Neural progenitor cell (in vitro differentiated cells): ENCODE results near the gene TMEM140. TPM values are rescaled to one million over a fixed set of nuclear protein-coding genes. Genes with fewer than 3 reads are reported as not detected.

ENCODE experiments used
- DNase-seq: peaks from one replicate; pipeline ENCODE4 v3.0.0-alpha.2; 2016; ENCODE audit warnings: low spot score
- H2AFZ ChIP-seq: fragments of 200-600 bp; sonication (generic); replicated peaks from 2 replicates; pipeline ENCODE4 v1.6.1; 2016; ENCODE audit warnings: antibody characterized with exemption
- H3F3A ChIP-seq: fragments of 200-600 bp; sonication (generic); 2 replicates; pipeline ENCODE4 v1.6.1; 2016; ENCODE audit warnings: antibody characterized with exemption, low read depth
- H3K27ac ChIP-seq: fragments of 200-600 bp; sonication (generic); 2 replicates; pipeline ENCODE4 v1.5.1; 2016; ENCODE audit warnings: mild to moderate bottlenecking
- H3K27me3 ChIP-seq: fragments of 200-600 bp; sonication (generic); 2 replicates; pipeline ENCODE4 v1.6.1; 2016; ENCODE audit warnings: mild to moderate bottlenecking, moderate library complexity
- H3K36me3 ChIP-seq: fragments of 200-600 bp; sonication (generic); 2 replicates; pipeline ENCODE4 v1.5.1; 2016
- H3K4me1 ChIP-seq: fragments of 200-600 bp; sonication (generic); 2 replicates; pipeline ENCODE4 v1.6.1; 2016; ENCODE audit warnings: mixed run types
- H3K4me2 ChIP-seq: fragments of 200-600 bp; sonication (generic); 2 replicates; pipeline ENCODE4 v1.6.1; 2016
- H3K4me3 ChIP-seq: fragments of 200-600 bp; sonication (generic); 2 replicates; pipeline ENCODE4 v1.5.1; 2016
- H3K79me2 ChIP-seq: fragments of 200-600 bp; sonication (generic); 2 replicates; pipeline ENCODE4 v1.6.1; 2016; ENCODE audit warnings: low read depth
- H3K9ac ChIP-seq: fragments of 200-600 bp; sonication (generic); 2 replicates; pipeline ENCODE4 v1.6.1; 2016
- H3K9me3 ChIP-seq: fragments of 200-600 bp; sonication (generic); 2 replicates; pipeline ENCODE4 v1.5.1; 2016; ENCODE audit warnings: low read depth
- H4K20me1 ChIP-seq: fragments of 200-600 bp; sonication (generic); 2 replicates; pipeline ENCODE4 v1.6.1; 2016; ENCODE audit warnings: low read depth
- H3K27ac Mint-ChIP-seq: 3 replicates; pipeline ENCODE4 v1.8.0; 2021; ENCODE audit warnings: mixed read lengths
- H3K27me3 Mint-ChIP-seq: 2 replicates; pipeline ENCODE4 v1.8.0; 2022; ENCODE audit warnings: low read depth, mild to moderate bottlenecking, inconsistent platforms, moderate library complexity, mixed read lengths; ENCODE audit not compliant: insufficient read depth
- H3K36me3 Mint-ChIP-seq: 3 replicates; pipeline ENCODE4 v1.8.0; 2021; ENCODE audit warnings: mixed read lengths
- H3K4me1 Mint-ChIP-seq: 3 replicates; pipeline ENCODE4 v1.8.0; 2021; ENCODE audit warnings: mixed read lengths
- H3K4me3 Mint-ChIP-seq: 3 replicates; pipeline ENCODE4 v1.8.0; 2021; ENCODE audit warnings: mild to moderate bottlenecking, moderate library complexity, mixed read lengths
- H3K9me3 Mint-ChIP-seq: 3 replicates; pipeline ENCODE4 v1.8.0; 2020; ENCODE audit warnings: mixed read lengths
- EZH2 ChIP-seq: fragments of 200-600 bp; sonication (generic); IDR thresholded peaks from 2 replicates; pipeline ENCODE4 v1.6.1; 2017; ENCODE audit warnings: antibody characterized with exemption, mild to moderate bottlenecking, moderate library complexity
- EZH2phosphoT487 ChIP-seq: fragments of 200-600 bp; sonication (generic); IDR thresholded peaks from 2 replicates; pipeline ENCODE4 v1.6.1; 2017; ENCODE audit warnings: antibody characterized with exemption
- total RNA-seq: library from RNA; depleted of rRNA; stranded (reverse); fragments of >200 nt; gene quantifications from 2 replicates; pipeline ENCODE4 v1.2.3, GENCODE V29; 2015; ENCODE audit warnings: low replicate concordance
- TF ChIP-seq, protein P1 (sequence below): fragments of 200-600 bp; sonication (generic); IDR thresholded peaks from 2 replicates; pipeline ENCODE4 v1.5.1; 2017; ENCODE audit warnings: antibody characterized with exemption, mild to moderate bottlenecking

Gene TMEM140
- total RNA-seq, 1 donor from 2014 or later = not detected

DNA sequence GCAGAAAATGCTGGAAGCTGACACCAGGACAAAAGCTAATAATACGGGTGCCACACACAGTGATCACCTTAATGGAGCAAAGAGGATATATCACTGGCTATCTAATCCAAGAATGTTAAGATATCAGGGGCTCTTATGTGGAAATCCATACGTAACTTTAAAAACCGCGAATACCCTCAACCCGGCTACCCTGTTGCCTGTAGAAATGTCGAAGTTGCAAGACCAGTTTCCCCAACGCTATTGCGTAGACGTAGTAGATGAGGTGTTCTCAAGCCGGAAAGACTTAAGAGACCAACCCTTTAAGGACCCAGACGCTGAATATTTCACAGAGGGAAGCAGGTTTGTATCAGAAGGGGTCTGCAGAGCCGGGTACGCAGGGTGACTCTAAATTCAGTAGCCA, 30.5 kb downstream of the TMEM140 start:
- DNase-seq = no peak
- Histone ChIP-seq H3K9ac (no peak overlapping the region), H2AFZ (no peak overlapping the region), H3K27ac (no peak overlapping the region), H3K79me2 (no peaks in the 10 kb centered on the region), H3K27me3 (no peaks in the 10 kb centered on the region), H3F3A (peaks cover 13% of the 10 kb centered on the region), H3K4me2 (peak overlapping the region; percentile 49), H3K4me3 (no peak overlapping the region), H3K36me3 (no peaks in the 10 kb centered on the region), H3K9me3 (peaks cover 8% of the 10 kb centered on the region), H4K20me1 (no peaks in the 10 kb centered on the region), H3K4me1 (peaks cover 11% of the 10 kb centered on the region)
- H3K36me3 Mint-ChIP-seq = peaks cover 26% of the 10 kb centered on the region
- peaks cover 6% of the 10 kb centered on the region for H3K27me3 Mint-ChIP-seq
- peaks cover 4% of the 10 kb centered on the region for H3K4me1 Mint-ChIP-seq
- no peak overlapping the region for H3K4me3 Mint-ChIP-seq
- TF ChIP-seq, protein P1, sequence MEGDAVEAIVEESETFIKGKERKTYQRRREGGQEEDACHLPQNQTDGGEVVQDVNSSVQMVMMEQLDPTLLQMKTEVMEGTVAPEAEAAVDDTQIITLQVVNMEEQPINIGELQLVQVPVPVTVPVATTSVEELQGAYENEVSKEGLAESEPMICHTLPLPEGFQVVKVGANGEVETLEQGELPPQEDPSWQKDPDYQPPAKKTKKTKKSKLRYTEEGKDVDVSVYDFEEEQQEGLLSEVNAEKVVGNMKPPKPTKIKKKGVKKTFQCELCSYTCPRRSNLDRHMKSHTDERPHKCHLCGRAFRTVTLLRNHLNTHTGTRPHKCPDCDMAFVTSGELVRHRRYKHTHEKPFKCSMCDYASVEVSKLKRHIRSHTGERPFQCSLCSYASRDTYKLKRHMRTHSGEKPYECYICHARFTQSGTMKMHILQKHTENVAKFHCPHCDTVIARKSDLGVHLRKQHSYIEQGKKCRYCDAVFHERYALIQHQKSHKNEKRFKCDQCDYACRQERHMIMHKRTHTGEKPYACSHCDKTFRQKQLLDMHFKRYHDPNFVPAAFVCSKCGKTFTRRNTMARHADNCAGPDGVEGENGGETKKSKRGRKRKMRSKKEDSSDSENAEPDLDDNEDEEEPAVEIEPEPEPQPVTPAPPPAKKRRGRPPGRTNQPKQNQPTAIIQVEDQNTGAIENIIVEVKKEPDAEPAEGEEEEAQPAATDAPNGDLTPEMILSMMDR = no peak
- TF ChIP-seq EZH2 (no peak), EZH2phosphoT487 (no peak)
- H3K27ac Mint-ChIP-seq = no peak overlapping the region
- H3K9me3 Mint-ChIP-seq = peaks cover 22% of the 10 kb centered on the region

DNA sequence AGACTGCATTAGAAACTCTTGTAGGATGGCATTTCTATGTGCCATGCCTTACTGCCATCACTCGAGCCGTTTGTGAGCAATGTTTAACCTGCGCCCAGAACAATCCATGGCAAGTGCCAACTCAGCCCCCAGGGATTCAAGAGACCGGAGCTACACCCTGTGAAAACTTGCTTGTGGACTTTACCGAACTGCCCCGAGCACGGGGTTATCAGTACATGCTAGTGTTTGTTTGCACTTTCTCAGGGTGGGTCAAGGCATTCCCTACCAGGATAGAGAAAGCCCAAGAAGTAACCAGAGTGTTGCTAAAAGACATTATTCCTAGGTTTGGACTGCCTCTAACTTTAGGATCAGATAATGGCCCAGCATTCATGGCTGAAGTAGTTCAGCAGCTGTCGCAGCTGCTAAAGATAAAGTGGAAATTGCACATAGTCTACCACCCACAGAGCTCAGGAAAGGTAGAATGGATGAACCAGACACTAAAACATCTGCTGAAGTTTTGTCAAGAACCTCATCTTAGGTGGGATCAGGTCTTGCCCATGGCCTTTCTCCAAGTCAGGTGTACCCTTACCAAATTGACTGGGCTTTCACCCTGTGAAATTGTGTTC, 31.6 kb downstream of the TMEM140 start:
- H3K4me3 Mint-ChIP-seq = no peak overlapping the region
- Histone ChIP-seq H2AFZ (no peak overlapping the region), H3K36me3 (no peaks in the 10 kb centered on the region), H3K4me3 (no peak overlapping the region), H3F3A (peaks cover 13% of the 10 kb centered on the region), H3K4me1 (peaks cover 11% of the 10 kb centered on the region), H3K4me2 (no peak overlapping the region), H3K9me3 (peaks cover 8% of the 10 kb centered on the region), H4K20me1 (no peaks in the 10 kb centered on the region), H3K79me2 (no peaks in the 10 kb centered on the region), H3K27me3 (no peaks in the 10 kb centered on the region), H3K27ac (no peak overlapping the region), H3K9ac (no peak overlapping the region)
- H3K27me3 Mint-ChIP-seq = peaks cover 6% of the 10 kb centered on the region
- peaks cover 32% of the 10 kb centered on the region for H3K36me3 Mint-ChIP-seq
- peaks cover 22% of the 10 kb centered on the region for H3K9me3 Mint-ChIP-seq
- H3K4me1 Mint-ChIP-seq = peaks cover 4% of the 10 kb centered on the region
- TF ChIP-seq, protein P1 = no peak
- TF ChIP-seq EZH2 = no peak
- TF ChIP-seq EZH2phosphoT487 = no peak
- no peak for DNase-seq
- no peak overlapping the region for H3K27ac Mint-ChIP-seq

DNA sequence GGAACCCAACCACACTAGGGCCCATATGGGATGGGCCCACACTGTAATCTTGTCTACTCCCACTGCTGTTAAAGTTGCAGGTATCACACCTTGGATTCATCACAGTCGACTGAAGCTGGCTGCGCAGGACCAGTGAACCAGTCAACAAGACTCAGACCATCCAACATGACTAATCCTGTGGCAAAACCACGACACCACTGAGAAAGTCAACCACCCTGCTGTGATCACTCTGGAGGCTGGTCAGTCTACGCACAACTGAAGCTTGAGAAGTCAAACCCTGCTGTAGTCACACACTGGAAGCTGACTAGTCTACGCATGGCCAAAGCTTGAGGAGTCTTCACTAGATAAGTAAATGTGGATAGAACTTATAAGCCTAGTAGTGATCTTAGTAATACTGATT, 32.2 kb downstream of the TMEM140 start:
- Histone ChIP-seq H3K9ac (no peak overlapping the region), H3K27me3 (no peaks in the 10 kb centered on the region), H3K4me1 (peaks cover 11% of the 10 kb centered on the region), H2AFZ (no peak overlapping the region), H4K20me1 (no peaks in the 10 kb centered on the region), H3K4me3 (no peak overlapping the region), H3K4me2 (no peak overlapping the region), H3F3A (peaks cover 13% of the 10 kb centered on the region), H3K27ac (no peak overlapping the region), H3K79me2 (no peaks in the 10 kb centered on the region), H3K36me3 (no peaks in the 10 kb centered on the region), H3K9me3 (peaks cover 8% of the 10 kb centered on the region)
- TF ChIP-seq EZH2 = no peak
- TF ChIP-seq, protein P1 = no peak
- no peak for TF ChIP-seq EZH2phosphoT487
- H3K27ac Mint-ChIP-seq = no peak overlapping the region
- no peak overlapping the region for H3K4me3 Mint-ChIP-seq
- peaks cover 4% of the 10 kb centered on the region for H3K4me1 Mint-ChIP-seq
- DNase-seq = no peak
- peaks cover 22% of the 10 kb centered on the region for H3K9me3 Mint-ChIP-seq
- H3K36me3 Mint-ChIP-seq = peaks cover 32% of the 10 kb centered on the region
- peaks cover 6% of the 10 kb centered on the region for H3K27me3 Mint-ChIP-seq
